K562 (cell line): ENCODE measurements around the gene VWA7. TPM values are rescaled to one million over a fixed set of nuclear protein-coding genes. Genes with fewer than 3 reads are reported as not detected.
A peak's percentile ranks its signal among the peaks of the same experiment; 100 is the strongest.

Source experiments
- CBX5 ChIP-seq: IDR thresholded peaks from 2 replicates; pipeline ENCODE4 v1.6.1; 2014; ENCODE audit warnings: low read depth, borderline replicate concordance
- HDGF ChIP-seq: fragments of 450-650 bp; IDR thresholded peaks from 2 replicates; pipeline ENCODE4 v1.6.1; 2016
- NR4A1 ChIP-seq, 2 experiments: fragments of 250-450 bp in 1 of 2; fragments of 450-650 bp in 1 of 2; sonication (Bioruptor Pico) in 1 of 2; IDR thresholded peaks; 2 replicates each; pipeline versions ENCODE4 v1.4.0 to v1.6.1; 2016 to 2020; ENCODE audit warnings: mild to moderate bottlenecking in 2 of 2, missing compliant biosample characterization in 1 of 2, missing genetic modification characterization in 1 of 2, moderate library complexity in 1 of 2
- NUFIP1 ChIP-seq: fragments of 450-650 bp; IDR thresholded peaks from 2 replicates; pipeline ENCODE4 v1.6.1; 2018; ENCODE audit not compliant: partially characterized antibody
- ZBTB40 ChIP-seq, 2 experiments: fragments of 450-650 bp in 1 of 2; sonication (generic) in 1 of 2; formaldehyde crosslinking in 1 of 2; IDR thresholded peaks; 2 replicates each; pipeline versions ENCODE4 v1.7.1 to v1.9.0; 2016 to 2022; ENCODE audit warnings: inconsistent platforms in 1 of 2, mild to moderate bottlenecking in 1 of 2, missing genetic modification reagents in 1 of 2
- ZBTB49 ChIP-seq: sonication (generic); formaldehyde crosslinking; IDR thresholded peaks from 2 replicates; pipeline ENCODE4 v1.8.0; 2022; ENCODE audit warnings: missing genetic modification reagents, mild to moderate bottlenecking, borderline replicate concordance
- ZC3H4 ChIP-seq: sonication (generic); formaldehyde crosslinking; IDR thresholded peaks from 2 replicates; pipeline ENCODE4 v1.9.0; 2021; ENCODE audit warnings: missing genetic modification reagents, borderline replicate concordance
- ZNF212 ChIP-seq: fragments of 450-650 bp; formaldehyde crosslinking; IDR thresholded peaks from 2 replicates; pipeline ENCODE4 v1.4.0; 2020; ENCODE audit warnings: mild to moderate bottlenecking
- polyA plus RNA-seq, 8 experiments: library from polyadenylated mRNA; depleted of rRNA in 4 of 8; stranded (reverse) in 5 of 8; unstranded in 3 of 8; fragments of >200 nt; fragmentation: Nextera tagmentation in 2 of 8; fragmentation: Illumina TruSeq in 1 of 8; extraction: Ambion mirVana in 2 of 8; extraction: Trizol in 1 of 8; gene quantifications; 2 replicates each; pipeline versions ENCODE4 v1.2.1 to v1.2.3, GENCODE V29; 2011 to 2014; ENCODE audit warnings: inconsistent platforms in 1 of 8, missing spikeins in 1 of 8
- total RNA-seq, 7 experiments: library from RNA; depleted of rRNA in 6 of 7; stranded (reverse); fragments of >200 nt in 6 of 7; fragmentation: Illumina TruSeq in 2 of 7; extraction: Trizol in 2 of 7; gene quantifications; 2 replicates each; pipeline versions ENCODE4 v1.2.1 to v1.2.3, GENCODE V29; 2011 to 2021; ENCODE audit warnings: low replicate concordance in 1 of 7

Gene VWA7
- total and polyA plus RNA-seq, 9 of the 15 experiments (the other 6 are each of a cell fraction or from before 2014, with no cell fraction given) = 0.18 to 2.9 (median 0.95) TPM

GRCh38 chr6:31794866-31795615 is 17.9 kb upstream of the VWA7 start (continued):
- 0 out of 2 replicates have a peak, but pooled peaks have one; percentile 50 for TF ChIP-seq ZBTB40 (IDR thresholded peaks at IDR 0.05)
- no peak for TF ChIP-seq ZBTB40 (CRISPR knock-in tag; IDR thresholded peaks at IDR 0.05)
- TF ChIP-seq ZNF212 (CRISPR knock-in tag) = peak; percentile 38; the same call in 1 of the 2 replicates
- TF ChIP-seq NR4A1 (CRISPR knock-in tag; IDR thresholded peaks at IDR 0.05) = peak; percentile 26
- no peak for TF ChIP-seq NR4A1 (tag; IDR thresholded peaks at IDR 0.05)
- no peak for TF ChIP-seq ZBTB49 (CRISPR knock-in tag)
- TF ChIP-seq NUFIP1 = peak; percentile 41
- no peak; the same call in 1 of the 2 replicates for TF ChIP-seq HDGF
- TF ChIP-seq CBX5 = no peak
- TF ChIP-seq ZC3H4 = peak; percentile 89; the same call in 1 of the 2 replicates
